ENCODE results near the gene CYP2D6.
"Not testable (repeated sequence)": the region's sequence is repeated elsewhere in the genome, so short reads cannot be mapped to it uniquely, and the experiment has no call there.

Gene CYP2D6

GRCh38 chr22:42130639-42131431 is at the start of gene CYP2D6:
Gene CYP2D6, minus strand, starts transcription at chr22:42130810. Its CDS starts 19 bp downstream, at chr22:42130791.
- not testable (repeated sequence) for DNase-seq (ENCODE audit: low read depth); H3K4me3 ChIP-seq (ENCODE audit: control insufficient read depth, low read depth, low read length)

DNA sequence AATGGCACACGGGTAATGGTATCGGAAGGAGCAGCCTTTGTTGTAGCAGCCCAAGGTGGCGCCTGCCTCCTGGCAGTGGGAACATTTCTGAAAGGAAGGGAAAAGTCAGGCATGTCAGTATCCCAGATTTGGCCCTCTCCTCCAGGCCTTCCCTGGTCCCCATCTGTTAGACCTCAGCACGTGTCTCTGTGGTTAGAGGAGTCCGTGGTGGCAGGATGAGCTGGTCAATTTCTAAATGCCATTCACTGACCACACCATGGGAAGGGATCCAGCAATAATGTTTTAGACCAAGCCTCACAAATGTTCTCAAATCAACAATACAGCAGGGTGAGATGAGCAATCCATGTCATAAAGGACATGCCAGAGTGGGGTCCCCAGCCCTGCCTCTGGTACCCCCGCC is 49.0 kb upstream of the CYP2D6 start:
- DNase-seq (ENCODE audit: low read depth) = peak; percentile 90
- no peak overlapping the region for H3K4me3 ChIP-seq (ENCODE audit: control insufficient read depth, low read depth, low read length)
- TF ChIP-seq CTCF (conservative IDR thresholded peaks at IDR 0.05; ENCODE audit: control insufficient read depth, insufficient read depth, low read depth, low read length) = no peak

- H3K4me3 ChIP-seq (ENCODE audit: control insufficient read depth, low read depth, low read length) = no peak overlapping the region
- TF ChIP-seq CTCF (conservative IDR thresholded peaks at IDR 0.05; ENCODE audit: control insufficient read depth, insufficient read depth, low read depth, low read length) = no peak
- DNase-seq (ENCODE audit: low read depth) = no peak
Measured at GRCh38 chr22:42178910-42179519, 48.4 kb upstream of the CYP2D6 start.

DNA sequence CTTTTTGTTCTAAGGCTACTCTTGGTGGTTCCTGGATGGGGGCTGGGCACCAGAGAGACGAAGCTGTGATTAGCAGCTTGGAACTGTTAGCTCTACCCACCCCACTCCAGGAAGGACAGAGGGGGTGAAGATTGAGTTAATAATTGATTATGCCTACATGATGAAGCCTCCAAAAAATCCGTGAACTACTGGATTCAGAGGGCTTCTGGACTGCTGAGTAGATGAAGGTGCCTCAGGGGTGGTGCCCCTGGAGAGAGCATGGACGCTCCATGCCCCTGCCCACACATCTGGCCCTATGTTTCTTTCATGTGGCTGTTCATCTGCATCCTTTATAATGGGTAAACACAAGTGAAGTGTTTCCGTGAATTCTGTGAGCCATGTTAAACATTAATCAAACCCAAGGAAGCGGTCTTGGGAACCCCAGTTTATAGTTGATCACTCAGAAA is 47.3 kb upstream of the CYP2D6 start:
- no peak overlapping the region for H3K4me3 ChIP-seq (ENCODE audit: control insufficient read depth, low read depth, low read length)
- TF ChIP-seq CTCF (conservative IDR thresholded peaks at IDR 0.05; ENCODE audit: control insufficient read depth, insufficient read depth, low read depth, low read length) = no peak
- no peak for DNase-seq (ENCODE audit: low read depth)

DNA sequence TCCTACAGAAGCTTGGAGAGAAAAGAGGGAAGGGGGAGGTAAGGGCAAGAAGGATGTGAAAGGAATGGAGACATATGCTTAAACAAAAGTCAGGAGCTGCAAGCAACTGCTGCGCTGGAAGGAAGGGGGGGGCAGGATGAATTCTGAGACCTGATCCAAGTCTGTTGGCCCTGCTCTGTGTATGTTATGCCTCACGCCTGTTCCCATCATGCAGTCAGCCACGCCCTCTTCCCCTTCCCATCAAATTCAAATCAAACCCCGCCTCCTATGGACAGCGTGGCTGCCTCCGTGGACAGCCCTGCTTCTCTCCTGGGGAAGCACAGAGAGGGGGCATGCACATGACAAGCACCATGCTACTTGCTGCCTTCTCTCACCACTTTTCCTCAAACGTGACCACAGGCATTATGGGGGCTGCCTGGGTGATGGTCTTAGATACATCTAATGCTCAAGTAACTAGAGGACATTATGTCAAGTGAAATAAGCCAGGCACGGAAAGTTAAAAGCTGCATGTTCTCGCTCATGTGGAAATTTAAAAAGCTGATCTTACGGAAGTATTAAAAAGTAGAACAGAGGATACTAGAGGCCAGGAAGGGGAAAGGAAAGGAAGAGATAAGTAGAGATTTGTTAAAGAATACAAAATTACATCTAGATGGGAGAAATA is 45.8 kb upstream of the CYP2D6 start:
- no peak for DNase-seq (ENCODE audit: low read depth)
- no peak for TF ChIP-seq CTCF (conservative IDR thresholded peaks at IDR 0.05; ENCODE audit: control insufficient read depth, insufficient read depth, low read depth, low read length)

DNA sequence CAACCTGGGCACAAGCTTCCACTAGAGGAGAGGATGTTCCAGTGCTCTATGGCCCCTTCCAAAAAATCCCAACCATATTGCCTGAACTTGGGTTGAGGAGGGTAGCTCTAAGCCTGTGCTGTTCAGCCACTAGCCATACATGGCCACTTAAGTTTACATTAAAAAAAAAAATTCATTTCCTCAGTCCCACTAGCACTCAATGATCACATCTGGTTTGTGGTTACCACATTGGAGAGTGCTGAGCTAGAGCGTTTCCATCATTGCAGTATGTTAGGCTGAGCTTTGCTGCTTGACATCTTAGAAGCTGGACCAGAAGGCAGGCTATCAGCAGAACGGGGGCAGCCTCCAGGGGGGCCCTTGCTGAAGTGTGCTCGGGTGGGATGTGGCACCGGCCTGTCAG is 43.5 kb upstream of the CYP2D6 start:
- H3K4me3 ChIP-seq (ENCODE audit: control insufficient read depth, low read depth, low read length) = no peak overlapping the region
- TF ChIP-seq CTCF (conservative IDR thresholded peaks at IDR 0.05; ENCODE audit: control insufficient read depth, insufficient read depth, low read depth, low read length) = no peak
- DNase-seq (ENCODE audit: low read depth) = peak; percentile 50

More for the DNA sequence above, 45.8 kb upstream of the CYP2D6 start:
- H3K4me3 ChIP-seq (ENCODE audit: control insufficient read depth, low read depth, low read length) = no peak overlapping the region

Data from fibroblast of mammary gland (primary cell).